Muscle of leg (tissue), 11 donors: Measurements from ENCODE around the gene POU3F3. TPM values are rescaled to one million over a fixed set of nuclear protein-coding genes. Genes with fewer than 3 reads are reported as not detected.

Experiments
- DNase-seq: peaks from one replicate; pipeline ENCODE4 v3.0.0; 2013
- H3K27ac ChIP-seq: one replicate; pipeline ENCODE4 v1.5.1; 2013; ENCODE audit warnings: mild to moderate bottlenecking, low read length, control low read depth
- H3K27me3 ChIP-seq: one replicate; pipeline ENCODE4 v1.6.1; 2013; ENCODE audit warnings: low read length; ENCODE audit not compliant: control insufficient read depth, insufficient read depth
- H3K36me3 ChIP-seq: one replicate; pipeline ENCODE4 v1.6.1; 2013; ENCODE audit warnings: low read length; ENCODE audit not compliant: control insufficient read depth, insufficient read depth
- H3K4me1 ChIP-seq: one replicate; pipeline ENCODE4 v1.6.1; 2013; ENCODE audit warnings: low read length; ENCODE audit not compliant: control insufficient read depth, insufficient read depth
- H3K4me3 ChIP-seq: one replicate; pipeline ENCODE4 v1.5.1; 2013; ENCODE audit warnings: low read length, control low read depth
- H3K9me3 ChIP-seq: replicated peaks from 2 replicates; pipeline ENCODE4 v1.6.1; 2013; ENCODE audit warnings: low read depth, low read length; ENCODE audit not compliant: control insufficient read depth
- WGBS: methylation state at CpG from one replicate; pipeline ENCODE4 v1.1.5; 2013; ENCODE audit warnings: missing lambda C conversion rate; ENCODE audit not compliant: insufficient coverage; 5-methylcytosine and 5-hydroxymethylcytosine counted together
- polyA plus RNA-seq, 8 donors: library from polyadenylated mRNA; unstranded; fragments of 120-200 nt; gene quantifications; one replicate each; pipeline versions ENCODE4 v1.2.1 to v1.2.3, GENCODE V29; 2013; ENCODE audit warnings: inconsistent platforms in 1 of 8, low replicate concordance in 1 of 8; ENCODE audit not compliant: insufficient read length in 8 of 8, insufficient read depth in 1 of 8
- total RNA-seq: library from RNA; stranded (reverse); fragments of 120-200 nt; gene quantifications from one replicate; pipeline ENCODE4 v1.2.4, GENCODE V29; 2013

The POU3F3 gene
- total and polyA plus RNA-seq, 9 donors, result 0.05 to 0.14 (median 0.13) TPM; not detected in 4

DNA sequence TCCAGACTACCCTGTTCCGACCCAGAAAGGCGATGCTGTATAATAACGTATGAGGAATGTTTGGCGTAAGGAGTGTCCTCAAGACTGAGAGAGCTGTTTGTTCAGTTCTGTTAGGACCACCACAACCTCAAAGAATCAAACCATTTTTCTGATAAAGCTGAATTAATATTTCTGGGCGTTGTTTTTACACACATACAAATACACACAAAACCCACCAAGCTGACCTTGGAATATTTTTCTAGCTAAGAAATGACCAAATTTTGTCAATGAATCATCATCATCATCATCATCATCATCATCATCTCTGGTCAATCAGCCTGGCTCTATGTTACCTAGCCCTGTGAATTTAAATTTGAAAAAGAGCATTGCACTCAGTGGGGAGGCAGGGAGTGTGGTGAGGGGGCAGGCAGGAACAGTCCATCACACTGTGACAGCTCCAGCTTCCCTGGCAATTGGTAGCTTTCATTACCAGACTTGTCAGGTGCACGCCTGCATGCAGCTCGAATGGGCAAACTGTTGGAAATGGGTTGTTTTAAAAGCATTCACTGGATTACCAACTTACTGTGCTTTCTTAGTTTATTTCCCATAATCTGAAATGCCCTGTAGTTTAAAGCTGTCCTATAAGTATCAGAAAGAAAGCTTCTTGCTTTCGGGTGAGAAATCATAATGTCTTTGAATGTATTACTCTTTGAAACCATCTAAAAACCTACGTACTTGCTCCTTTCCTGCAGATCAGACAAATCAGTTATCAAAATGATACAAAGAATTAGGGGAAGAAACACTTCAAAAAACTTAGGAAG is 6.9 kb upstream of the POU3F3 start:
- H3K4me1 ChIP-seq, result peaks cover 8% of the 10 kb centered on the region
- no peak overlapping the region for H3K4me3 ChIP-seq
- no peak overlapping the region for H3K27ac ChIP-seq
- no peak for DNase-seq
- no CpG with 5 or more reads among the region's 9 CpGs for WGBS
- no peaks in the 10 kb centered on the region for H3K9me3 ChIP-seq
- H3K36me3 ChIP-seq, result no peaks in the 10 kb centered on the region
- H3K27me3 ChIP-seq, result peaks cover 84% of the 10 kb centered on the region

DNA sequence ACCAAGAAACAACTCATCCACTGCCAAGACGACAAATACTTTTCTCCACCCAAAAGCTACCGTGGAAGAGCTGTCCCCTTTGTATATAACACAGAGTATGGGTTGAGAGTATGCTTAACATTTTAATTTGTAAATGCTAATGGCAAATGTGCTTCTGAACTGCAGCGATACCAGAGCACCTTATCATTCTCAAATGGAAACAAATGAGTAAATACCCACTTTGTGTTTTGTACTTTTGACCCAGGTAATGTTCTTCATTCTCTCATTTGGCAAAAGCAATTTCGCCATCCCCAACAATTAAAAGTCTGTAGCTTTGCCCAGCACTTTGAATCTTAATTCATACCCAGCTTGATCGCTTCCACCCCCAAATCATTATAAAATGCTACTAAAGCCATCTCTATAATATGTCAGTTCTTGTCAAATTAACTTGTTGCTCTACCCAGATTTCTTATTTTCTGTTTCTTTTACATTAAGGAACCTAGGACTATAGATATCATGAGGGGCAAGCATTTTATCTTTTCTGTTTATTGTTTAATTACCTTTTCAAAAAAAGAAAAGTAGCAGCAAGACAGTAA is 6.2 kb upstream of the POU3F3 start:
- H3K4me3 ChIP-seq, result no peak overlapping the region
- H3K27me3 ChIP-seq, result peaks cover 84% of the 10 kb centered on the region
- no peak for DNase-seq
- peaks cover 13% of the 10 kb centered on the region for H3K4me1 ChIP-seq
- no peak overlapping the region for H3K27ac ChIP-seq
- no peaks in the 10 kb centered on the region for H3K36me3 ChIP-seq
- no peaks in the 10 kb centered on the region for H3K9me3 ChIP-seq
- 4% methylated on average over 2 of the region's 5 CpGs for whole genome bisulfite sequencing

DNA sequence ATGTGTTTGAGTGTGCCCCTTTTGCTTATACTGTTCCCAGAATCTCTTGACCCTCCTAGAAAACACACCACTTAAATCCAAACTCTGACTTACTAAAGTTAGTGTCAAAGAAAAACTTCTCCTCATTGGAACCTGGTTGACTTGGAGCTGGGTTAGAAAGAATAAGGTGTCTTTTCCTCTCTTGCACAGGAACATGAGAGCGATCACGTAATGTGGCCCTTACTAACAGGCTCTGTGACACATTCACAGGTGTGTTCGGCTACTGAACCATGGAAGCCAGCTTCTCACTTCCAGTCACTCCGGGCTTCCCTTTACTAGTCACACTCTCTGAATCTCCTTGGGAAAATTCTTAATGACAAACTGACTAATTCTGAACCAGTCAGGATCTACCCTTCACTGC is 5.4 kb upstream of the POU3F3 start:
- WGBS, result 33% methylated on average over 3 of the region's 4 CpGs
- peaks cover 85% of the 10 kb centered on the region for H3K27me3 ChIP-seq

DNA sequence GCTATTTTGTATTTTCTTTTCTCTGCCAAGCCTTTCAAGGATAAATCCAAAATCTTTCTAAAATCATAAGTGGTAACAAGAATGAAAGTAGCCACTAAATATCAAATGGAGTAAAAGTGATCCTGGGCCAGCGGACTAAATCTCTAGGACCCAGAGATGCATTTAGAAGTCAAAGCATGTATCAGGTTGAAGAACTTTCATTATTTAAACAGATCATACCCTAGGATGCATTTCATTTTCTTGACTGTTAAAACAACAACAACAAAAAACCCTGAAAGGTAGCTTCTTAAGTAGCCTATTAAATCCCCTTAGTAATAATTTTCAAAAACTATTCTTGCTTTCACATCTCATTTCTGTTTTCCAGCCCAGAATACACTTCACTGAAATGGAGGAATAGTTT is 4.8 kb upstream of the POU3F3 start:
- Histone ChIP-seq H3K9me3 (no peaks in the 10 kb centered on the region), H3K36me3 (no peaks in the 10 kb centered on the region), H3K27ac (no peak overlapping the region), H3K27me3 (peaks cover 85% of the 10 kb centered on the region), H3K4me1 (peaks cover 26% of the 10 kb centered on the region), H3K4me3 (no peak overlapping the region)
- DNase-seq, result no peak
- no CpG with 5 or more reads among the region's 1 CpG for WGBS

More for the DNA sequence above, 5.4 kb upstream of the POU3F3 start:
- Histone ChIP-seq H3K4me3 (no peak overlapping the region), H3K27ac (no peak overlapping the region), H3K9me3 (no peaks in the 10 kb centered on the region), H3K4me1 (peaks cover 21% of the 10 kb centered on the region), H3K36me3 (no peaks in the 10 kb centered on the region)
- no peak for DNase-seq

DNA sequence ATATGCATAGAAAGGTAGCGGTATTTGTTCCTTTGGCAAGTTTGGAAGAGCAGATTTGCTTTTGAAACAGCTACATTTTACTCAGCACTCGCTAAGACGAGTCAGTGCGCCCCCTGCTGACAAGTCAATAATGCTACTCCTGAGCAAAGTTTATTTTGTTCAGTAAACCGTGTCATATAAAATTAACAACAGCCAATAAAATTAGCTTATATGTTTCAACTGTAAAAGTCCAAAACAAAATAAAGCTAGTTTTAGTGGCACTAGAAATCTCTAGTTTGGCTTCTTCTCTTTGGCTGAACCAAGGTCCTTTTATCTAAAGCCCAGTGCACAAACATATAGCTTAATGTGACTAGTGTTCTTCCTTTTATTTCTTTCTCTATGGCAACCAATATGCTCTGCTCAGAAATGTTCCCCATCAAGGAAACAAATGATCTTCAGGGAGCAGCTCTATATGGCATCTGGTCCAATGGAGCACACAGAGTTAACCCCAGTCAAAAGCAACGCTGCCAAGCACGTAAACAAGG is 4.2 kb upstream of the POU3F3 start:
- H3K27me3 ChIP-seq, result peaks cover 85% of the 10 kb centered on the region
- no peaks in the 10 kb centered on the region for H3K36me3 ChIP-seq
- peak; percentile 78 for DNase-seq
- 0% methylated on average over 2 of the region's 7 CpGs for WGBS
- H3K27ac ChIP-seq, result no peak overlapping the region
- no peaks in the 10 kb centered on the region for H3K9me3 ChIP-seq
- no peak overlapping the region for H3K4me3 ChIP-seq
- H3K4me1 ChIP-seq, result peaks cover 25% of the 10 kb centered on the region

DNA sequence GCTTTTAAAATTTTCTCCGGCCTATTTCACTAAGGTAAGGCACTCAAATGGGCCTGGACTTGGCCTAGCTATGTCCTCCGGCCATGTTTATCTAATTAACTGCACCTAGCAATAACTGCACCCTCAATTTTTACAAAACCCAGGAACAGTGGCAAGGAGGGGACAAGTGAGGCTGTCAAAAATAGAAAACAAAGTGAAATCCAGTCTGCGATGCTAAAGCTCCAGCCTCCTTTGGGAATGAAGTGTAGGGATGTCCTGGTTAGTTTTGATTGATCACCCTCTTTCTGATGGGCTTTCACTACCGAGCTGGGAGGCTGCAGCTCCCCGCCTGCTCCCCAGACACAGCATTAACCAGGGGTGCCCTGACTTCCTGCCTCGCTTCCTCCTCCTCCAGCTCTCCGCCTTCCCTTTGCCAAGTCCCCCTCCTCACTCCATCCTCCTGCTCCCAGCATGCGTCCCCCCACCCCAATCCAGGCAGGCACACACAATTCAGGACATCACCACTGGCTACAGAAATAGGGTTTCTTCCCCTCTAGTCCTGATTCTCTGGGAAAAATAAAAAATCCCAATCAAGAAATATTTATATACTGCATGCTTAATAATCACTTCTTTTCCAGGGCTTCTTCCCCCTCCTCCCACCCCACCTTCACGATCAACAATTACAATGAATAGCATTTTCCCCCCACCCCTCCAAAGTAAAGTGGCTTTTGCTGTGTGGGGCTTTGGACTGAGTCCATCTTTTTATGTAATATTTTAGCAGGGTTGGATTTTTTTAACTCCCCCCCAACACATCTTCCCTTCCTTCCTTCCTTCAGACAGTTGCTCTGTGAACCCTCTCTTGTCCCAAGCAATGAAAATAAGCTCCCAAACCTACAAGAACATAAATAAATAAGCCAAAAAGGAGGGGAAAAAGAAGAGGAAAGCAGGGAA is 3.3 kb upstream of the POU3F3 start:
- Histone ChIP-seq H3K4me1 (peaks cover 24% of the 10 kb centered on the region), H3K27me3 (peaks cover 78% of the 10 kb centered on the region), H3K9me3 (no peaks in the 10 kb centered on the region), H3K36me3 (no peaks in the 10 kb centered on the region), H3K4me3 (no peak overlapping the region), H3K27ac (no peak overlapping the region)
- WGBS, result 20% methylated on average over 5 of the region's 9 CpGs
- no peak for DNase-seq

DNA sequence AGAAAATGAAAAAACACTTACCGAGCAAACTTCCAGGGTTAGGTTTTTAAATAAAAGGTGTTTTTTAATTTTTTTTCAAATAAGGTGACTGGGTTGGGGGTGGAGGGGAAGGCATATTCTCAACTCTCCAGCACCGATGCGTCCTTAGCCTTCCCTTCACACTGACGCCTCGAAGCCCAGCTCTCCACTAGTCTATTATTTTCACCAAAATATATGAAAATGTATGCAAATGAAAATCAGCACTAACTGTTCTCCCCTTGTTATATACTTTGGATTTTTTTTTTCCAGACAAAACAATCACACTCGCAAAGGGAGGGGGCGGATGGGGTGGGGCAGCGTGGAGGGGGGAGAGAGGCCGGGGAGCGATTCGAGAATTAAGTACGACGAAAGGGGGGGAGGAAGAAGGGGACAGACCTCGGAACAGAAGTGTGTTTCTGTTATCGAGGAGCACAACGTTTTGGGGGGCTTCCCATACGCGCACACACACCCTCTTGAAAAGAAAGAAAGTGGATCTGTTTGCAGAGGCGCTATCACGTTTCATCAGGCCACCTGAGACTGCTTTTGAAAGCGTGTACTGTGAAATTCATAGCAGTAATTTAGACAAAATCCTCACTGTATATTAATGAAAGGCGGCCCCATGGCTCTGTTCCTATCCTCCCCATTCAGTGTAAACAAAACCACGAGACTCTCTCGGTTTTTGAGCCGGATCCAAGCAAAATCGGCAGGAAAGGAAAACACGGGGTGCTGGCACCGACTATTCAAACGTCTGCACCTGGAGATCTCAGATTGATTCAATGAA is 2.4 kb upstream of the POU3F3 start:
- H3K9me3 ChIP-seq, result no peaks in the 10 kb centered on the region
- WGBS, result 2% methylated on average over 7 of the region's 29 CpGs
- no peak overlapping the region for H3K4me3 ChIP-seq
- peaks cover 24% of the 10 kb centered on the region for H3K4me1 ChIP-seq
- H3K36me3 ChIP-seq, result no peaks in the 10 kb centered on the region
- H3K27ac ChIP-seq, result no peak overlapping the region
- peaks cover 72% of the 10 kb centered on the region for H3K27me3 ChIP-seq
- DNase-seq, result no peak

DNA sequence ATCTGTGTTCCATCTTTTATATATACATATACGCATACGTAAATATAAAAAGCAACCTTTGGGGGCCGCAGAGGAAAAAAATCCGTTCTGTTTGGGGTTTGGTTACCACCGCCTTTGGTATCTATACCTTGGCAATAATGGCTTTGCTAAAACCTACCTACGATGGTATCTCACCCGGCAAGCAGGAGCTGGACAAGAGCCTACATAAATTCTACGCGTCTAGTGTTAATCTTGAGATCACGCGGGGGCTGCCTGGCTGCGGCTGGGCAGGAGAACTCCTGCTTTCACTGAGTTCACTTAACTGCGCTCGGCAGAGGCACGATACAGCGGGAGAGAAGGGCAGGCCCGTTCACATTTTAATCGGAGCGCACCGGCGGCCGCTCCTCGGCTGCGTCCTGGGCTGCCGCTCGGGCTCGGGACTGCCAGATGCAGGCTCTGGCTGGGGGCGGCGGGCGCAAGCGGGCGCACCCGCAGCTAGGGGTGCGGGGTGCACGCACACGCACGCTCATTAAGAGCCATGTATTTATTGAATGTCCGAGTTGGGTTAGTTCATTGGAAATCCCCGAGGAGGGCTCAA is 1.7 kb upstream of the POU3F3 start:
- peaks cover 73% of the 10 kb centered on the region for H3K27me3 ChIP-seq
- H3K4me1 ChIP-seq, result peaks cover 29% of the 10 kb centered on the region
- no peak overlapping the region for H3K27ac ChIP-seq
- no peaks in the 10 kb centered on the region for H3K9me3 ChIP-seq
- DNase-seq, result no peak
- no peaks in the 10 kb centered on the region for H3K36me3 ChIP-seq
- no peak overlapping the region for H3K4me3 ChIP-seq
- whole genome bisulfite sequencing, result under 1% methylated on average over 24 of the region's 39 CpGs

DNA sequence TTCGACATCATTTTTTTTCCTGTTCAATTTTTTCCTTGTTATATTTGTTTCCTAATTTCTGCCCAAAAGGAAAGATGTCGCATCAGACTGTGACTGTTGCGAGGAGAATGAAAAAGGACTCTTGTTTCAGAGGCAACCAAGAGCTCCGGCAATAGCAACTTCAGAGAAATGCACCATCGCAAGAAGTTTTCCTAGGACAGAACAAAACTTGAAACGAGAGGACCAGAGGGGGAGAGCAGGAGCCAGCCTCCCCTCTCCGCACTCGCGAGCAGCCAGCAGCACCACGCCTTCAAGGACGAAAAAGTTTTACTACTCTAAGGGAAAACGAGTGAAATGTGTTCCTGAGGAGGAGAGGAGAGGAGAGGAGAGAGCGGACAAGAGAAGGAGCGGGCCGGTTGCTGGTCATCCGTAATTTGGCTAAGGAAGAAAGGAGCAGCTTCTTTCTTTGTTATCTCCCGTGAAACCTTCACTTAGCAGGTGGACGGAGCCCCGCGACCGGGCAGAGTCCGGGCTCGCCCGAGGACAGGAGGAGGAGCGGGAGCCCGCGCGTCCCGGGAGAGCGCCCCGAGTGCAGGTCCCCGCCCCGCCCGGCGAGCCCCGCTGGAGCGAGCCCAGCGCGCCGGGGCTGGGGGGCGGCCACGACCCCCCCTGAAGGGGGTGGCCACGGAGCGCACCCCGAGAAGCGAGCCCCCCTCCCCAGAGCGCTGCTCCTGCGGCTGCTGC is 744 bp downstream of the POU3F3 start:
- under 1% methylated on average over 45 of the region's 48 CpGs for WGBS

More for the DNA sequence above, 744 bp downstream of the POU3F3 start:
- H3K27ac ChIP-seq, result no peak overlapping the region
- H3K4me1 ChIP-seq, result peaks cover 33% of the 10 kb centered on the region
- H3K4me3 ChIP-seq, result no peak overlapping the region
- peaks cover 78% of the 10 kb centered on the region for H3K27me3 ChIP-seq
- H3K9me3 ChIP-seq, result no peaks in the 10 kb centered on the region
- no peak for DNase-seq
- H3K36me3 ChIP-seq, result no peaks in the 10 kb centered on the region
